Tibial nerve (tissue), 4 donors: Measurements from ENCODE around the gene MUC5AC. TPM values are rescaled to one million over a fixed set of nuclear protein-coding genes. Genes with fewer than 3 reads are reported as not detected.
"Not testable (repeated sequence)": the region's sequence is repeated elsewhere in the genome, so short reads cannot be mapped to it uniquely, and the experiment has no call there.

Experiments used
- DNase-seq, 2 donors: peaks; one replicate each; pipeline ENCODE4 v3.0.0-alpha.2; 2019; ENCODE audit warnings: low spot score in 2 of 2
- H3K27ac ChIP-seq, 4 donors: fragments of 200-600 bp; sonication (generic) in 3 of 4; one replicate each; pipeline ENCODE4 v1.5.1; 2017 to 2019; ENCODE audit warnings: mild to moderate bottlenecking in 1 of 4
- H3K27me3 ChIP-seq, 2 donors: fragments of 200-600 bp; sonication (generic) in 1 of 2; one replicate each; pipeline versions ENCODE4 v1.5.1 to v1.6.0; 2017 to 2019
- H3K36me3 ChIP-seq, 3 donors: fragments of 200-600 bp; sonication (generic); one replicate each; pipeline ENCODE4 v1.5.1; 2018 to 2019
- H3K4me1 ChIP-seq, 4 donors: fragments of 200-600 bp; sonication (generic) in 3 of 4; one replicate each; pipeline ENCODE4 v1.5.1; 2017 to 2019
- H3K4me3 ChIP-seq, 4 donors: fragments of 200-600 bp; sonication (generic) in 3 of 4; one replicate each; pipeline ENCODE4 v1.5.1; 2017 to 2019; ENCODE audit warnings: mild to moderate bottlenecking in 1 of 4, moderate library complexity in 1 of 4
- H3K9me3 ChIP-seq, 4 donors: fragments of 200-600 bp; sonication (generic) in 3 of 4; one replicate each; pipeline ENCODE4 v1.5.1; 2017 to 2019
- EP300 ChIP-seq, 2 donors: sonication (generic); formaldehyde crosslinking; IDR thresholded peaks; one replicate each; pipeline ENCODE4 v1.6.1; 2017; ENCODE audit warnings: antibody characterized with exemption in 2 of 2, mild to moderate bottlenecking in 1 of 2
- POLR2A ChIP-seq, 2 donors: fragments of 450-650 bp; IDR thresholded peaks; one replicate each; pipeline ENCODE4 v1.6.1; 2017; ENCODE audit warnings: antibody characterized with exemption in 2 of 2, mild to moderate bottlenecking in 2 of 2, moderate library complexity in 2 of 2
- WGBS, 2 donors: methylation state at CpG; one replicate each; pipeline ENCODE4 v1.1.5; 2018; 5-methylcytosine and 5-hydroxymethylcytosine counted together
- total RNA-seq, 4 donors: library from RNA; depleted of rRNA; stranded (reverse); fragments of >200 nt; gene quantifications; one replicate each; pipeline ENCODE4 v1.1.0, GENCODE V29; 2016
- TF ChIP-seq, protein P1 (sequence below), 5 experiments: fragments of 200-600 bp in 3 of 5; fragments of 450-650 bp in 2 of 5; sonication (generic) in 3 of 5; IDR thresholded peaks; one replicate each; pipeline ENCODE4 v1.5.1; 2016 to 2019; ENCODE audit warnings: antibody characterized with exemption in 5 of 5, mild to moderate bottlenecking in 3 of 5, moderate library complexity in 2 of 5

The MUC5AC gene
- total RNA-seq, 4 donors from 2014 or later: not detected

DNA sequence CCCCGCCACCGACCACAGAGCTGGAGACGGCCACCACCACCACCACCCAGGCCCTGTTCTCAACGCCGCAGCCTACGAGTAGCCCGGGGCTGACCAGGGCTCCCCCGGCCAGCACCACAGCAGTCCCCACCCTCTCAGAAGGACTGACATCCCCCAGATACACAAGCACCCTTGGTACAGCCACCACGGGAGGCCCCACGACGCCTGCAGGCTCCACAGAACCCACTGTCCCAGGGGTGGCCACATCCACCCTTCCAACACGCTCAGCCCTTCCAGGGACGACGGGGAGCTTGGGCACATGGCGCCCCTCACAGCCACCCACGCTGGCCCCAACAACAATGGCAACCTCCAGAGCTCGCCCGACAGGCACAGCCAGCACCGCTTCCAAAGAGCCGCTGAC lies 84.0 kb downstream of the MUC5AC start:
- 90 to 93% methylated on average over 12 to 16 of the region's 20 CpGs for WGBS, 2 donors
- no peak overlapping the region for H3K4me3 ChIP-seq
- TF ChIP-seq POLR2A (IDR thresholded peaks at IDR 0.05): no peak
- no peak for TF ChIP-seq EP300 (IDR thresholded peaks at IDR 0.05)
- TF ChIP-seq, protein P1, sequence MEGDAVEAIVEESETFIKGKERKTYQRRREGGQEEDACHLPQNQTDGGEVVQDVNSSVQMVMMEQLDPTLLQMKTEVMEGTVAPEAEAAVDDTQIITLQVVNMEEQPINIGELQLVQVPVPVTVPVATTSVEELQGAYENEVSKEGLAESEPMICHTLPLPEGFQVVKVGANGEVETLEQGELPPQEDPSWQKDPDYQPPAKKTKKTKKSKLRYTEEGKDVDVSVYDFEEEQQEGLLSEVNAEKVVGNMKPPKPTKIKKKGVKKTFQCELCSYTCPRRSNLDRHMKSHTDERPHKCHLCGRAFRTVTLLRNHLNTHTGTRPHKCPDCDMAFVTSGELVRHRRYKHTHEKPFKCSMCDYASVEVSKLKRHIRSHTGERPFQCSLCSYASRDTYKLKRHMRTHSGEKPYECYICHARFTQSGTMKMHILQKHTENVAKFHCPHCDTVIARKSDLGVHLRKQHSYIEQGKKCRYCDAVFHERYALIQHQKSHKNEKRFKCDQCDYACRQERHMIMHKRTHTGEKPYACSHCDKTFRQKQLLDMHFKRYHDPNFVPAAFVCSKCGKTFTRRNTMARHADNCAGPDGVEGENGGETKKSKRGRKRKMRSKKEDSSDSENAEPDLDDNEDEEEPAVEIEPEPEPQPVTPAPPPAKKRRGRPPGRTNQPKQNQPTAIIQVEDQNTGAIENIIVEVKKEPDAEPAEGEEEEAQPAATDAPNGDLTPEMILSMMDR (IDR thresholded peaks at IDR 0.05): no peak
- peaks cover 0 to 12% (median 0%) of the 10 kb centered on the region in 3 donors for H3K36me3 ChIP-seq
- no peaks in the 10 kb centered on the region for H3K27me3 ChIP-seq
- no peak for DNase-seq
- no peaks in the 10 kb centered on the region for H3K4me1 ChIP-seq
- H3K27ac ChIP-seq: no peak overlapping the region
- H3K9me3 ChIP-seq: peaks cover 0 to 11% (median 0%) of the 10 kb centered on the region in 4 donors

DNA sequence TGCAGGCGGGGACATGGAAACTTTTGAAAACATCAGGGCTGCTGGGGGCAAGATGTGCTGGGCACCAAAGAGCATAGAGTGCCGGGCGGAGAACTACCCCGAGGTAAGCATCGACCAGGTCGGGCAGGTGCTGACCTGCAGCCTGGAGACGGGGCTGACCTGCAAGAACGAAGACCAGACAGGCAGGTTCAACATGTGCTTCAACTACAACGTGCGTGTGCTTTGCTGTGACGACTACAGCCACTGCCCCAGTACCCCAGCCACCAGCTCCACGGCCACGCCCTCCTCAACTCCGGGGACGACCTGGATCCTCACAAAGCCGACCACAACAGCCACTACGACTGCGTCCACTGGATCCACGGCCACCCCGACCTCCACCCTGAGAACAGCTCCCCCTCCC lies 84.5 kb downstream of the MUC5AC start:
- Histone ChIP-seq H3K9me3 (peaks cover 0 to 11% (median 0%) of the 10 kb centered on the region in 4 donors), H3K4me3 (no peak overlapping the region), H3K36me3 (peaks cover 0 to 7% (median 0%) of the 10 kb centered on the region in 3 donors), H3K27me3 (no peaks in the 10 kb centered on the region), H3K27ac (no peak overlapping the region), H3K4me1 (no peaks in the 10 kb centered on the region)
- DNase-seq: no peak
- TF ChIP-seq, protein P1 (IDR thresholded peaks at IDR 0.05): no peak
- TF ChIP-seq POLR2A (IDR thresholded peaks at IDR 0.05) (no peak), EP300 (IDR thresholded peaks at IDR 0.05) (no peak)
- WGBS, 2 donors: 93 to 94% methylated on average over 19 to 20 of the region's 20 CpGs

DNA sequence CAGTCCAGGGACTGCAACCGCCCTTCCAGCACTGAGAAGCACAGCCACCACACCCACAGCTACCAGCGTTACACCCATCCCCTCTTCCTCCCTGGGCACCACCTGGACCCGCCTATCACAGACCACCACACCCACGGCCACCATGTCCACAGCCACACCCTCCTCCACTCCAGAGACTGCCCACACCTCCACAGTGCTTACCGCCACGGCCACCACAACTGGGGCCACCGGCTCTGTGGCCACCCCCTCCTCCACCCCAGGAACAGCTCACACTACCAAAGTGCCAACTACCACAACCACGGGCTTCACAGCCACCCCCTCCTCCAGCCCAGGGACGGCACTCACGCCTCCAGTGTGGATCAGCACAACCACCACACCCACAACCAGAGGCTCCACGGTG lies 85.0 kb downstream of the MUC5AC start:
- H3K4me3 ChIP-seq, DNase-seq, H3K36me3 ChIP-seq, H3K27ac ChIP-seq, H3K4me1 ChIP-seq, H3K27me3 ChIP-seq: not testable (repeated sequence)
- H3K9me3 ChIP-seq: peaks cover 0 to 11% (median 0%) of the 10 kb centered on the region in 4 donors
- WGBS, 2 donors: 88 to 94% methylated on average over 5 to 7 of the region's 11 CpGs

DNA sequence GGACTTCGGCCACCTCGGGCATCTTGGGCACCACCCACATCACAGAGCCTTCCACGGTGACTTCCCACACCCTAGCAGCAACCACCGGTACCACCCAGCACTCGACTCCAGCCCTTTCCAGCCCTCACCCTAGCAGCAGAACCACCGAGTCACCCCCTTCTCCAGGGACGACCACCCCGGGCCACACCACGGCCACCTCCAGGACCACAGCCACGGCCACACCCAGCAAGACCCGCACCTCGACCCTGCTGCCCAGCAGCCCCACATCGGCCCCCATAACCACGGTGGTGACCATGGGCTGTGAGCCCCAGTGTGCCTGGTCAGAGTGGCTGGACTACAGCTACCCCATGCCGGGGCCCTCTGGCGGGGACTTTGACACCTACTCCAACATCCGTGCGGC lies 85.8 kb downstream of the MUC5AC start:
- 95 to 97% methylated on average over 14 of the region's 18 CpGs for WGBS, 2 donors
- not testable (repeated sequence) for H3K27ac ChIP-seq, H3K36me3 ChIP-seq, H3K27me3 ChIP-seq, H3K4me1 ChIP-seq, H3K4me3 ChIP-seq, DNase-seq
- H3K9me3 ChIP-seq: peaks cover 0 to 11% (median 0%) of the 10 kb centered on the region in 4 donors

DNA sequence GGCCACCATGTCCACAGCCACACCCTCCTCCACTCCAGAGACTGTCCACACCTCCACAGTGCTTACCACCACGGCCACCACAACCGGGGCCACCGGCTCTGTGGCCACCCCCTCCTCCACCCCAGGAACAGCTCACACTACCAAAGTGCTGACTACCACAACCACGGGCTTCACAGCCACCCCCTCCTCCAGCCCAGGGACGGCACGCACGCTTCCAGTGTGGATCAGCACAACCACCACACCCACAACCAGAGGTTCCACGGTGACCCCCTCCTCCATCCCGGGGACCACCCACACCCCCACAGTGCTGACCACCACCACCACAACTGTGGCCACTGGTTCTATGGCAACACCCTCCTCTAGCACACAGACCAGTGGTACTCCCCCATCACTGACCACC lies 86.8 kb downstream of the MUC5AC start:
- H3K4me3 ChIP-seq, DNase-seq, H3K27me3 ChIP-seq, H3K27ac ChIP-seq, H3K4me1 ChIP-seq, H3K36me3 ChIP-seq: not testable (repeated sequence)
- WGBS, 2 donors: 89 to 95% methylated on average over 8 to 9 of the region's 9 CpGs
- peaks cover 0 to 11% (median 0%) of the 10 kb centered on the region in 4 donors for H3K9me3 ChIP-seq

DNA sequence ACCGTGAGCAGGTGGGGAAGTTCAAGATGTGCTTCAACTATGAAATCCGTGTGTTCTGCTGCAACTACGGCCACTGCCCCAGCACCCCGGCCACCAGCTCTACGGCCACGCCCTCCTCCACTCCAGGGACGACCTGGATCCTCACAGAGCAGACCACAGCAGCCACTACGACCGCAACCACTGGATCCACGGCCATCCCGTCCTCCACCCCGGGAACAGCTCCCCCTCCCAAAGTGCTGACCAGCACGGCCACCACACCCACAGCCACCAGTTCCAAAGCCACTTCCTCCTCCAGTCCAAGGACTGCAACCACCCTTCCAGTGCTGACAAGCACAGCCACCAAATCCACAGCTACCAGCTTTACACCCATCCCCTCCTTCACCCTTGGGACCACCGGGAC lies 88.0 kb downstream of the MUC5AC start:
- 95 to 97% methylated on average over 11 to 13 of the region's 14 CpGs for WGBS, 2 donors
- not testable (repeated sequence) for H3K36me3 ChIP-seq, H3K27ac ChIP-seq, H3K4me1 ChIP-seq, H3K27me3 ChIP-seq, H3K4me3 ChIP-seq, DNase-seq
- H3K9me3 ChIP-seq: peaks cover 0 to 11% (median 0%) of the 10 kb centered on the region in 4 donors

DNA sequence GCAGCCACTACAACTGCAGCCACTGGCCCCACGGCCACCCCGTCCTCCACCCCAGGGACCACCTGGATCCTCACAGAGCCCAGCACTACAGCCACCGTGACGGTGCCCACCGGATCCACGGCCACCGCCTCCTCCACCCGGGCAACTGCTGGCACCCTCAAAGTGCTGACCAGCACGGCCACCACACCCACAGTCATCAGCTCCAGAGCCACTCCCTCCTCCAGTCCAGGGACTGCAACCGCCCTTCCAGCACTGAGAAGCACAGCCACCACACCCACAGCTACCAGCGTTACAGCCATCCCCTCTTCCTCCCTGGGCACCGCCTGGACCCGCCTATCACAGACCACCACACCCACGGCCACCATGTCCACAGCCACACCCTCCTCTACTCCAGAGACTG lies 88.5 kb downstream of the MUC5AC start:
- H3K36me3 ChIP-seq, H3K27ac ChIP-seq, H3K4me1 ChIP-seq, H3K4me3 ChIP-seq, DNase-seq, H3K27me3 ChIP-seq: not testable (repeated sequence)
- peaks cover 0 to 11% (median 0%) of the 10 kb centered on the region in 4 donors for H3K9me3 ChIP-seq
- 90 to 99% methylated on average over 11 to 14 of the region's 14 CpGs for WGBS, 2 donors

DNA sequence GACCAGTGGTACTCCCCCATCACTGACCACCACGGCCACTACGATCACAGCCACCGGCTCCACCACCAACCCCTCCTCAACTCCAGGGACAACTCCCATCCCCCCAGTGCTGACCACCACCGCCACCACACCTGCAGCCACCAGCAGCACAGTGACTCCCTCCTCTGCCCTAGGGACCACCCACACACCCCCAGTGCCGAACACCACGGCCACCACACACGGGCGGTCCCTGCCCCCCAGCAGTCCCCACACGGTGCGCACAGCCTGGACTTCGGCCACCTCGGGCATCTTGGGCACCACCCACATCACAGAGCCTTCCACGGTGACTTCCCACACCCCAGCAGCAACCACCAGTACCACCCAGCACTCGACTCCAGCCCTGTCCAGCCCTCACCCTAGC lies 89.3 kb downstream of the MUC5AC start:
- H3K4me3 ChIP-seq, H3K36me3 ChIP-seq, H3K27me3 ChIP-seq, H3K9me3 ChIP-seq, H3K27ac ChIP-seq, DNase-seq, H3K4me1 ChIP-seq: not testable (repeated sequence)
- WGBS, 2 donors: 94 to 95% methylated on average over 7 to 14 of the region's 14 CpGs

DNA sequence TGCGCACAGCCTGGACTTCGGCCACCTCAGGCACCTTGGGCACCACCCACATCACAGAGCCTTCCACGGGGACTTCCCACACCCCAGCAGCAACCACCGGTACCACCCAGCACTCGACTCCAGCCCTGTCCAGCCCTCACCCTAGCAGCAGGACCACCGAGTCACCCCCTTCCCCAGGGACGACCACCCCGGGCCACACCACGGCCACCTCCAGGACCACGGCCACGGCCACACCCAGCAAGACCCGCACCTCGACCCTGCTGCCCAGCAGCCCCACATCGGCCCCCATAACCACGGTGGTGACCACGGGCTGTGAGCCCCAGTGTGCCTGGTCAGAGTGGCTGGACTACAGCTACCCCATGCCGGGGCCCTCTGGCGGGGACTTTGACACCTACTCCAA lies 91.2 kb downstream of the MUC5AC start:
- not testable (repeated sequence) for H3K36me3 ChIP-seq, H3K4me1 ChIP-seq, H3K4me3 ChIP-seq, H3K27ac ChIP-seq, DNase-seq, H3K9me3 ChIP-seq, H3K27me3 ChIP-seq
- WGBS, 2 donors: 92% methylated on average over 8 of the region's 18 CpGs; no CpG with 5 or more reads in 1 of the 2 donors

DNA sequence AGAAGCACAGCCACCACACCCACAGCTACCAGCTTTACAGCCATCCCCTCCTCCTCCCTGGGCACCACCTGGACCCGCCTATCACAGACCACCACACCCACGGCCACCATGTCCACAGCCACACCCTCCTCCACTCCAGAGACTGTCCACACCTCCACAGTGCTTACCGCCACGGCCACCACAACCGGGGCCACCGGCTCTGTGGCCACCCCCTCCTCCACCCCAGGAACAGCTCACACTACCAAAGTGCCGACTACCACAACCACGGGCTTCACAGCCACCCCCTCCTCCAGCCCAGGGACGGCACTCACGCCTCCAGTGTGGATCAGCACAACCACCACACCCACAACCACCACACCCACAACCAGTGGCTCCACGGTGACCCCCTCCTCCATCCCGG lies 92.7 kb downstream of the MUC5AC start:
- DNase-seq, H3K27ac ChIP-seq, H3K9me3 ChIP-seq, H3K4me3 ChIP-seq, H3K27me3 ChIP-seq, H3K4me1 ChIP-seq, H3K36me3 ChIP-seq: not testable (repeated sequence)
- WGBS, 2 donors: 80 to 98% methylated on average over 1 to 6 of the region's 12 CpGs
